SKM-1 (cell line): Measurements from ENCODE around the gene RSAD2.

Experiments
- DNase-seq: peaks from one replicate; lab custom pipeline; 2025; ENCODE audit not compliant: unreplicated experiment; lab: John Stamatoyannopoulos, UW

Gene RSAD2

DNA sequence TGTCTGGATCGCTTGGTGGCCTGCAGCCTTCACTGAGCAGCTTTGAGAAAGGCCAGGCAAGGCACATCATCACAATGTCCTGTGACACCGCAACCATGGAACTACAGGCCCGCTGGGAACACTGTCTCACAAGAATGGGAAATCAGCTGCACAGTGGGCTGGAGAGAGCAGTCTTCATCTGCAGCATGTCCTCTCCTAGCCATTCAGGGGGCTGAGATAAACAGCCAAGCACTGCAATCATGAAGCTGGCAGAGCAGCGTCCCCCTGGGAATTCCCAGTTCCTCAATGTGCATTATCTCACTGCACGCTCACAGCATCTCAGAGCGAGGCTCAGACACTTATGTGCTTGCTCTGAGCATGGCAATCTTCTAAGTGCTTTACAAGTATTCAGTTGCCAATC lies 13.8 kb upstream of the RSAD2 start:
- DNase-seq = no peak

DNA sequence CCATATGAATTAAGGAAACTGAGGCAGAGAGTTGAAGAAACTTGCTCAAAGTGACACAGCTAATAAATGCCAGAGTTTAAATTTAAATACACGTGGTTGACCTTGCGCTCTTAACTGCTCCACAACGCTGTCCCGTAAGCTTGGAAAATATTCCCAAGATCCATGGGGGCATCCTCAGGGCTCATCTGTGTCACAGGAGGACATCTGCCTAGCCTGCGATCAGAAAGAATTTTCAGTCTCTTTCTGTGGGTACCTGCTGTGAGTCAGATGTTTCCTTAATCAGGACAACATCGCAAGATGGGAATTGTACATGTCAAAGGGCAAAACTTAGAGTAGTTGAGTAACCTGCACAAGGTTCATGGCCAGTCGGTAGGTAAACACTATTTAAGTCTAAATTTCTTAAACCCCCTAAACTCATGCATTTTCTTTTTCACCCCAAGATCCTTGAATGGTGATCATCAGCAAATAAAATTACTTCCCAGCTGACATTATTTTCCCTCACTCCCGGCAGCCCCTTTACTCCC lies 13.3 kb upstream of the RSAD2 start:
- DNase-seq = no peak

- no peak for DNase-seq
Observed at GRCh38 chr2:6864923-6865345, 12.6 kb upstream of the RSAD2 start.

DNA sequence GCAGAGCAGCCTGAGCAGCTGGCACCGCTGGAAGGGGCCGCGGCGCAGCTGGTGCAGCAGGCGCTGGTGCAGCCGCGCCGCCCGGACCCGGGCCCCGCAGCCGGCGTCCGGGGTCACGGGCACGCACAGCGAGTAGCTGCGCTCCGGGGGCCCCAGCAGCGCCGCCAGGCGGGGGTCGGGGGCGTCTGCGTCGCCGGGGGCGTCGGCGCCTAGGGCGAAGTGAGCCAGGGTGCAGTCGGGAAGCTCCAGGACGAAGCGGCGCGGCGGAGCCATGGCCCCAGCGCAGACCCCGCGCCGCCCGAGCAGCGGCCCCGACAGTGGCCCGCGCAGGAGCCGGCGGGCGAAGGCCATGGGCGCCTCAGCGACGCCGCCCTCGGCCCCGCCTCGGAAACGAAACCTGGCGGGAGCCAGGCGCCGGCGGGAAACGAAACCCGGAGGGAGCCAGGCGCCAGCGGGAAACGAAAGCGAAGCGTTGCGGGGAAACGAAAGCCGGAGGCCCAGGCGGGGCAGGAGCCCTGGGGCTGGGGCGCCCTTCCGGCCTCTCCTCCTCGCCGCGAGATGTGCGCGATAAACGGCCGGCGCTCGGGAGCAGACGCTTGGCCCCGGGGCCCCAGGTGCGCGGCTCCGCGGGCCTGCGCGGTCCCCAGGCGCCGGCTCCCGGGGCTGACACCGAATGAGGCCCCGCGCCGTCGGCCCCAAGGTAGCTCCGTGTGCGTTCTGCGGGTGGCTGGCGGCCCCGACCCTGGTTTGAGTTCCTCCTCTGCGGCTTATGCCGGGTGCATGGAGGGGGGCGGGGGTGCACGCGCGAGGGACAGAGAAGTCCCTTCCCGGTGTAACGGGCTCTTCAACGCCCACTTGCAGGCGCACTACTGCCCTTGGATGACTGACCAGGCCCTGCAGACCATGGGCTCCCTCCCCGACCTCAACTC lies 12.0 kb upstream of the RSAD2 start, which contains the start of gene CMPK2:
Gene CMPK2, minus strand, starts transcription at position 562 of the 929 bp plus-strand sequence. Its CDS starts 211 bp downstream, at position 351.
- DNase-seq = peak; percentile 47

GRCh38 chr2:6866275-6866671 lies 11.3 kb upstream of the RSAD2 start:
- DNase-seq = peak; percentile 20

- DNase-seq = no peak
Observed at GRCh38 chr2:6866982-6867381, 10.6 kb upstream of the RSAD2 start.

- peak; percentile 39 for DNase-seq
Observed at GRCh38 chr2:6872394-6872793, 5.2 kb upstream of the RSAD2 start.

DNA sequence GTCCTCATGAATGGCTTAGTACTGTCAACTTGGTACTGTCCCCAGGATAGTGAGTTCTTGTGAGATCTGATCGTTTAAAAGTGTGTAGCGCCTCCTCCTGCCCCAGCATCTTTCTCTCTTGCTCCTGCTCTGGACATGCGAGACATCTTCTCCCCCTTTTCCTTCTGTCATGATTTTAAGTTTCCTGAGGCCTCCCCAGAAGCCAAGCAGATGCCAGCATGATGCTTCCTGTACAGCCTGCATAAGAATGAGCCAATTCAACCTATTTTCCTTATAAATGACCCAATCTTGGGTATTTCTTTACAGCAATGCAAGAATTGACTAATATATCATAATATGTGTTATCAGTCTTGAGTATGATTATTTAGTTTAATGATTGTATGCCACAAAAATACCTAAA lies 3.5 kb upstream of the RSAD2 start:
- no peak for DNase-seq

- no peak for DNase-seq
Observed at GRCh38 chr2:6876309-6876708, 1.3 kb upstream of the RSAD2 start.

DNA sequence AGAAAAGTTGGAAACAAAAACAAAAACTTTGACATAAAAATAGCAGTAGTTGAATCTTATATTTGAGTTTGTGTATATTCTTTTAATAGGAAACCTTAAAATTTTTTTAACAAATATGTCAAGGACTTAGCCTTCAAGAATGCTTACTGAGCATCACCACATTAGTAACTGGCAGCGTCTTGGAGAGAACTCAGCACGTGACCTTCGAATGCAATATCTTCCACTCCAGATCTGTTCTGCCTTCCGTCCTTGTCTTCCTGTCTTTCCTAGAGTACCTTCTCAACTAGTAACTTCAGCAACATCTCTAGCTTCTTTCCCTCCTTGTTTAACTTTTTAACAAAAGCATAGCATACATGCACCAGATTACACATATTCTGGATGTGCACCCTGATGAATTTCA lies 972 bp downstream of the RSAD2 start:
- DNase-seq = no peak

GRCh38 chr2:6879011-6879410 lies 1.4 kb downstream of the RSAD2 start:
- DNase-seq = no peak

- DNase-seq = no peak
Observed at GRCh38 chr2:6880200-6880733, 2.7 kb downstream of the RSAD2 start.

DNA sequence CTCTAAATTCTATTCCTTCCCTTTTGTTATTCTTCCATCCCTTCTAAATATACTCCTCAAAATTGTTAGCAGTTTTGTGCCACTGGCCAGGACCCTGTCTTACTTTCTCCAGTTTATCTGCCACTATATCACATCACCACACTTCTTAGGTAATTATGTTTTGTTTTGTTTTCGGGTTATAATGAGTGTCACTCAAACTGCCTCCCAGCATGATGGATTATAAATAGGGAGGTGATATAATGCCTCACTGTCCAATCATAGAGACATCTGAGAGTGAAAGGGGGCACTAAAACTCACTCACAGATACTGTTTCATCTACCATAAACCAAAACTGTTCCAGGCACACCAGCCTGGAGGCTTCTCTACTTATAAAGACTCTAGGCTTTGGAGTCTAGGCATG lies 3.5 kb downstream of the RSAD2 start:
- DNase-seq = no peak

GRCh38 chr2:6881516-6881915 lies 3.9 kb downstream of the RSAD2 start:
- DNase-seq = no peak

DNA sequence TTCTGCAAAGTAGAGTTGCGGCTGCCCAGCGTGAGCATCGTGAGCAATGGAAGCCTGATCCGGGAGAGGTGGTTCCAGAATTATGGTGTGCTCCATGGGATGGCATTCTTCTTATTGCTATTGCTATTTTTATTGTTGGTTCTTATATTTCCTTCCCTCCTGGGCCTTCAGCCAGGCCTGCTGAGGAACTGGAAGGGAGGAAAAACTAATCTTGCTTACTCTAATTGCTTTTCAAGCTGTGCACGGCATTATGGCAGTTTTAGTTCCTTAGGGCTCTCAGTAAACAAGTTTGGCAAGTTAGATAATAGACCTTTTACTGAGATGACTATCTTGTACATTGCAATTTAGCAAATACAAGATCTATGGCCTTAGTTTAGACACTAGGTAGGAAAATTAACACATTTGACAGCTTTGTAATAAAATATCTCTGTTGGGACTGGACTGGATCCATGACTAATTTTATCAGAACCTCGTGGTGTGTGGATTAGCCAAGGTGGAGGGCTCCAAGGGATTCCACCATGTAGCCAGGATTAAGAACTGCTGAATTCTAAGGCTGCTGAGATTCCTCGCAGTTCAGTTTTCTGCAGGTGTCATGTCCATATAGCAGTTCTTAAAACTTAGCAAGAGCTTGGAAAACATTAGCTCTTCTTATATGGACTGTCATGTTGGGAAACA lies 6.0 kb downstream of the RSAD2 start:
- DNase-seq = no peak

- DNase-seq = no peak
Observed at GRCh38 chr2:6885551-6885950, 8.0 kb downstream of the RSAD2 start.

GRCh38 chr2:6885968-6886367 lies 8.4 kb downstream of the RSAD2 start:
- no peak for DNase-seq

DNA sequence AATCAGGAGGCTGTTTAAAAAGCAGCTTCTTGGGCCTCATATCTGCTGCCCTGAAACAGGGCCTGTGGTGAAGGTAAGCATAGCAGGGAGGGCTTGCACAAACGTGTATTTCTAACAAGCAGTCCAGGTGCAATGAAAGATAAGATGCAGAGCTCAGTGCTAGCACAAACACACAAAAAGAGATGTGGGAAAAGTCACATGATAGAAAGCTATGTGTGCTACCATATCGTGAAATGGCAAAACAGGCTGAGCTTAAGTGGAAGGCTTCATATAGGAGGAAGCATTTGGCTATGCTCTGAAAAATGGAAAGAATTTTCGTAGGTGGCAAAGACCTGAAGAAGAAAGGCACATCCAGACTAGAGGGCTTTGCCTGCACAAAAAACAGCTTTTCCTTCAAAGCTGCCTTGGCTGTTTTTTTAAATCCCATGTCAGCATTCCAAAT lies 10.2 kb downstream of the RSAD2 start:
- no peak for DNase-seq

DNA sequence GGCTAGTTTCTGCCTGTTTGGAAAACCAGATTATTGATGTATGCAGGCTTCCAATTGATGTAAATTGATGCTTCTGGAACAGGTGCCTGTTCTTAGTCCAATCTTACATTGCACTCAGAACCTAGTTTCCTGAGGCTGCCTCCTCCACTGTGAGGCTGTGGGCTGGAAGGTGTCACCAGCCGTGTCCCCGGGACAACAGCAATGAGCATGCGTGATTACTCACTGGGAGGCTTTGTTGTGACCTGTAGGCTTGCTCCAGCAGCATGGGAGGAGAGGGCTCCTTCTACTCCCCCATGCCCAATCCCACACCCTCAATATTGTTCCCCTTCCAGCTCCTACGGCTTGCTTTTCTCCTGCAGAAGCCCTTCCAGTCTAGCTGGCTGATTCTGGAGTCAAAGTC lies 11.1 kb downstream of the RSAD2 start:
- DNase-seq = no peak

- no peak for DNase-seq
Observed at GRCh38 chr2:6893876-6894482, 16.4 kb downstream of the RSAD2 start.
